H1 (cell line): Measurements from ENCODE around the gene CHEK2. TPM values are rescaled to one million over a fixed set of nuclear protein-coding genes. Genes with fewer than 3 reads are reported as not detected.

ENCODE experiments used
- CHD2 ChIP-seq: IDR thresholded peaks from 2 replicates; pipeline ENCODE4 v1.6.1; 2012; ENCODE audit warnings: low read length, improper control_type of control experiment
- EP300 ChIP-seq, 2 experiments: IDR thresholded peaks; 1 replicate in 1 of 2; 2 replicates in 1 of 2; pipeline ENCODE4 v1.6.1; 2011 to 2012; ENCODE audit warnings: low read depth in 2 of 2, low read length in 2 of 2, mild to moderate bottlenecking in 2 of 2, borderline replicate concordance in 1 of 2, inconsistent platforms in 1 of 2, moderate library complexity in 1 of 2
- GTF2F1 ChIP-seq: IDR thresholded peaks from 2 replicates; pipeline ENCODE4 v1.6.1; 2012; ENCODE audit warnings: low read depth, low read length, improper control_type of control experiment, borderline replicate concordance
- JUN ChIP-seq: IDR thresholded peaks from 2 replicates; pipeline ENCODE4 v1.6.1; 2011; ENCODE audit warnings: low read depth, mild to moderate bottlenecking, improper control_type of control experiment, low read length
- JUND ChIP-seq: IDR thresholded peaks from 2 replicates; pipeline ENCODE4 v1.6.1; 2011; ENCODE audit warnings: mild to moderate bottlenecking, improper control_type of control experiment, low read length
- POLR2A ChIP-seq, 2 experiments: IDR thresholded peaks; 1 replicate in 1 of 2; 2 replicates in 1 of 2; pipeline ENCODE4 v1.6.1; 2011; ENCODE audit warnings: low read depth in 2 of 2, low read length in 2 of 2, mild to moderate bottlenecking in 2 of 2; ENCODE audit errors: control extremely low read depth in 1 of 2
- RBBP5 ChIP-seq: IDR thresholded peaks from 2 replicates; pipeline ENCODE4 v1.7.1; 2012; ENCODE audit warnings: low read depth, mild to moderate bottlenecking, inconsistent platforms, low read length, moderate library complexity, borderline replicate concordance
- TAF7 ChIP-seq: optimal IDR thresholded peaks from 2 replicates; pipeline ENCODE3; 2011; ENCODE audit warnings: low read depth, mild to moderate bottlenecking, inconsistent platforms, low read length, moderate library complexity, borderline replicate concordance
- polyA plus RNA-seq, 7 experiments: library from polyadenylated mRNA; depleted of rRNA in 3 of 7; stranded (reverse) in 5 of 7; unstranded in 2 of 7; fragments of >200 nt in 5 of 7; fragments of 200-250 nt in 2 of 7; gene quantifications; 1 replicate in 5 of 7; 2 replicates in 1 of 7; 4 replicates in 1 of 7; pipeline versions ENCODE4 v1.2.1 to v1.2.3, GENCODE V29; 2011 to 2013; ENCODE audit warnings: missing spikeins in 2 of 7, mixed read lengths in 2 of 7
- total RNA-seq: library from RNA; stranded (reverse); fragmentation: NEBNext Ultra II Directional; extraction: Animal tissue kit (Norgen Biotek cat#: 25700); gene quantifications from 2 replicates; pipeline ENCODE4 v1.2.1, GENCODE V29; 2021
- TF ChIP-seq, protein P1 (sequence below): fragments of 300-600 bp; sonication (generic); IDR thresholded peaks from 2 replicates; pipeline ENCODE4 v1.7.1; 2012; ENCODE audit warnings: low read length, moderate library complexity, mild to moderate bottlenecking, inconsistent platforms; ENCODE audit not compliant: insufficient replicate concordance

Gene CHEK2
- total and polyA plus RNA-seq, 2 of the 8 experiments (the other 6 are each of a cell fraction or from before 2014, with no cell fraction given) = 74.9 to 89.5 TPM

DNA sequence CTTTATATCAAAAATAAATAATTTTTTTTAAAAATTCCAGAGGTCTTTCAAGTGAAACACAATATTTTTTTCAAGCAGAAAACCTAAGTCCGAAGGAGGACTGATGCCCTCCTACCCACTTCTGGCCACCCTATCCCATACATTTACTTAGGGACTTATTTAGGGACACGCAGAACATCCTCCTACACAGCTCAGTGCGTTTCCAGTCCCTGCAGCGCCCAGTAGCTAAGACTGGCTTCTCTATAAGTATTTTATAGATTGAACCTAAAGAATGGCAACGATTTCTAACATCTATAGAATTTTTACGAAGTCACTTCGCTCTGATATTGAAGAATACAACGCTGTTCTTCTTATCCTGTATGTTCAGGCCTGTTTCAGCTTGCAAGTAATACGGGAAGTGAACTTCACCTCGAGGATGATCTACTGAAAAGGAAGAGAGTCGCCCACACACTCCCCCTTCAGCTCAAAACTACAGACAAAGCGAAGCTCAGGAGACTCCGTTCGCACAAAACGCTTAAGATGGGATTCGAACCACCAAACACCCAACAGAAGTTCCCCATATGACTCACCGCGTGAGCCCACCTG lies 328 bp downstream of the CHEK2 start (continued):
- TF ChIP-seq, protein P1, sequence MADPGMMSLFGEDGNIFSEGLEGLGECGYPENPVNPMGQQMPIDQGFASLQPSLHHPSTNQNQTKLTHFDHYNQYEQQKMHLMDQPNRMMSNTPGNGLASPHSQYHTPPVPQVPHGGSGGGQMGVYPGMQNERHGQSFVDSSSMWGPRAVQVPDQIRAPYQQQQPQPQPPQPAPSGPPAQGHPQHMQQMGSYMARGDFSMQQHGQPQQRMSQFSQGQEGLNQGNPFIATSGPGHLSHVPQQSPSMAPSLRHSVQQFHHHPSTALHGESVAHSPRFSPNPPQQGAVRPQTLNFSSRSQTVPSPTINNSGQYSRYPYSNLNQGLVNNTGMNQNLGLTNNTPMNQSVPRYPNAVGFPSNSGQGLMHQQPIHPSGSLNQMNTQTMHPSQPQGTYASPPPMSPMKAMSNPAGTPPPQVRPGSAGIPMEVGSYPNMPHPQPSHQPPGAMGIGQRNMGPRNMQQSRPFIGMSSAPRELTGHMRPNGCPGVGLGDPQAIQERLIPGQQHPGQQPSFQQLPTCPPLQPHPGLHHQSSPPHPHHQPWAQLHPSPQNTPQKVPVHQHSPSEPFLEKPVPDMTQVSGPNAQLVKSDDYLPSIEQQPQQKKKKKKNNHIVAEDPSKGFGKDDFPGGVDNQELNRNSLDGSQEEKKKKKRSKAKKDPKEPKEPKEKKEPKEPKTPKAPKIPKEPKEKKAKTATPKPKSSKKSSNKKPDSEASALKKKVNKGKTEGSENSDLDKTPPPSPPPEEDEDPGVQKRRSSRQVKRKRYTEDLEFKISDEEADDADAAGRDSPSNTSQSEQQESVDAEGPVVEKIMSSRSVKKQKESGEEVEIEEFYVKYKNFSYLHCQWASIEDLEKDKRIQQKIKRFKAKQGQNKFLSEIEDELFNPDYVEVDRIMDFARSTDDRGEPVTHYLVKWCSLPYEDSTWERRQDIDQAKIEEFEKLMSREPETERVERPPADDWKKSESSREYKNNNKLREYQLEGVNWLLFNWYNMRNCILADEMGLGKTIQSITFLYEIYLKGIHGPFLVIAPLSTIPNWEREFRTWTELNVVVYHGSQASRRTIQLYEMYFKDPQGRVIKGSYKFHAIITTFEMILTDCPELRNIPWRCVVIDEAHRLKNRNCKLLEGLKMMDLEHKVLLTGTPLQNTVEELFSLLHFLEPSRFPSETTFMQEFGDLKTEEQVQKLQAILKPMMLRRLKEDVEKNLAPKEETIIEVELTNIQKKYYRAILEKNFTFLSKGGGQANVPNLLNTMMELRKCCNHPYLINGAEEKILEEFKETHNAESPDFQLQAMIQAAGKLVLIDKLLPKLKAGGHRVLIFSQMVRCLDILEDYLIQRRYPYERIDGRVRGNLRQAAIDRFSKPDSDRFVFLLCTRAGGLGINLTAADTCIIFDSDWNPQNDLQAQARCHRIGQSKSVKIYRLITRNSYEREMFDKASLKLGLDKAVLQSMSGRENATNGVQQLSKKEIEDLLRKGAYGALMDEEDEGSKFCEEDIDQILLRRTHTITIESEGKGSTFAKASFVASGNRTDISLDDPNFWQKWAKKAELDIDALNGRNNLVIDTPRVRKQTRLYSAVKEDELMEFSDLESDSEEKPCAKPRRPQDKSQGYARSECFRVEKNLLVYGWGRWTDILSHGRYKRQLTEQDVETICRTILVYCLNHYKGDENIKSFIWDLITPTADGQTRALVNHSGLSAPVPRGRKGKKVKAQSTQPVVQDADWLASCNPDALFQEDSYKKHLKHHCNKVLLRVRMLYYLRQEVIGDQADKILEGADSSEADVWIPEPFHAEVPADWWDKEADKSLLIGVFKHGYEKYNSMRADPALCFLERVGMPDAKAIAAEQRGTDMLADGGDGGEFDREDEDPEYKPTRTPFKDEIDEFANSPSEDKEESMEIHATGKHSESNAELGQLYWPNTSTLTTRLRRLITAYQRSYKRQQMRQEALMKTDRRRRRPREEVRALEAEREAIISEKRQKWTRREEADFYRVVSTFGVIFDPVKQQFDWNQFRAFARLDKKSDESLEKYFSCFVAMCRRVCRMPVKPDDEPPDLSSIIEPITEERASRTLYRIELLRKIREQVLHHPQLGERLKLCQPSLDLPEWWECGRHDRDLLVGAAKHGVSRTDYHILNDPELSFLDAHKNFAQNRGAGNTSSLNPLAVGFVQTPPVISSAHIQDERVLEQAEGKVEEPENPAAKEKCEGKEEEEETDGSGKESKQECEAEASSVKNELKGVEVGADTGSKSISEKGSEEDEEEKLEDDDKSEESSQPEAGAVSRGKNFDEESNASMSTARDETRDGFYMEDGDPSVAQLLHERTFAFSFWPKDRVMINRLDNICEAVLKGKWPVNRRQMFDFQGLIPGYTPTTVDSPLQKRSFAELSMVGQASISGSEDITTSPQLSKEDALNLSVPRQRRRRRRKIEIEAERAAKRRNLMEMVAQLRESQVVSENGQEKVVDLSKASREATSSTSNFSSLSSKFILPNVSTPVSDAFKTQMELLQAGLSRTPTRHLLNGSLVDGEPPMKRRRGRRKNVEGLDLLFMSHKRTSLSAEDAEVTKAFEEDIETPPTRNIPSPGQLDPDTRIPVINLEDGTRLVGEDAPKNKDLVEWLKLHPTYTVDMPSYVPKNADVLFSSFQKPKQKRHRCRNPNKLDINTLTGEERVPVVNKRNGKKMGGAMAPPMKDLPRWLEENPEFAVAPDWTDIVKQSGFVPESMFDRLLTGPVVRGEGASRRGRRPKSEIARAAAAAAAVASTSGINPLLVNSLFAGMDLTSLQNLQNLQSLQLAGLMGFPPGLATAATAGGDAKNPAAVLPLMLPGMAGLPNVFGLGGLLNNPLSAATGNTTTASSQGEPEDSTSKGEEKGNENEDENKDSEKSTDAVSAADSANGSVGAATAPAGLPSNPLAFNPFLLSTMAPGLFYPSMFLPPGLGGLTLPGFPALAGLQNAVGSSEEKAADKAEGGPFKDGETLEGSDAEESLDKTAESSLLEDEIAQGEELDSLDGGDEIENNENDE = no peak
- TF ChIP-seq EP300 (IDR thresholded peaks at IDR 0.05; ENCODE audit: borderline replicate concordance in 1 of 2, low read depth in 2 of 2, low read length in 2 of 2) (0 out of 3 replicates have a peak, but pooled peaks of 1 of the 2 experiments have one; percentile 22), GTF2F1 (no peak), POLR2A (IDR thresholded peaks at IDR 0.05; ENCODE audit: control extremely low read depth in 1 of 2, low read depth in 2 of 2, low read length in 2 of 2) (peak in 1 of 2 experiments; percentile 66; a peak in 2 of 3 replicates), RBBP5 (no peak), CHD2 (no peak), JUND (peak; percentile 92), JUN (peak; percentile 53; the same call in 1 of the 2 replicates), TAF7 (peak; percentile 69)
- TF ChIP-seq, all 59 proteins: peak for 6
